Sigmoid colon (tissue), 3 donors: Measurements from ENCODE around the gene LTK.

Source experiments
- CTCF ChIP-seq, 4 experiments: fragments of 450-650 bp in 3 of 4; fragments of 200-600 bp in 1 of 4; IDR thresholded peaks; one replicate each; pipeline ENCODE4 v1.5.1; 2016 to 2019; ENCODE audit warnings: antibody characterized with exemption in 4 of 4, mild to moderate bottlenecking in 3 of 4, moderate library complexity in 2 of 4
- POLR2A ChIP-seq, 2 donors: fragments of 450-650 bp; IDR thresholded peaks; one replicate each; pipeline ENCODE4 v1.6.1; 2016; ENCODE audit warnings: antibody characterized with exemption in 2 of 2, mild to moderate bottlenecking in 2 of 2, moderate library complexity in 2 of 2

- no peak for TF ChIP-seq CTCF (IDR thresholded peaks at IDR 0.05)
- no peak for TF ChIP-seq POLR2A (IDR thresholded peaks at IDR 0.05)
Measured at GRCh38 chr15:41523097-41523496, 9.5 kb upstream of the LTK start.
